ENCODE data around the gene NR6A1.

- TF ChIP-seq CTCF (IDR thresholded peaks at IDR 0.05 in 8 of 11, conservative IDR thresholded peaks at IDR 0.05 in 3 of 11) (no peak), POLR2A (IDR thresholded peaks at IDR 0.05) (no peak), POLR2AphosphoS5 (IDR thresholded peaks at IDR 0.05) (no peak)
Measured at GRCh38 chr9:124666642-124667041, 104.5 kb downstream of the NR6A1 start.
